ENCODE data around the gene CD58.

The CD58 gene

DNA sequence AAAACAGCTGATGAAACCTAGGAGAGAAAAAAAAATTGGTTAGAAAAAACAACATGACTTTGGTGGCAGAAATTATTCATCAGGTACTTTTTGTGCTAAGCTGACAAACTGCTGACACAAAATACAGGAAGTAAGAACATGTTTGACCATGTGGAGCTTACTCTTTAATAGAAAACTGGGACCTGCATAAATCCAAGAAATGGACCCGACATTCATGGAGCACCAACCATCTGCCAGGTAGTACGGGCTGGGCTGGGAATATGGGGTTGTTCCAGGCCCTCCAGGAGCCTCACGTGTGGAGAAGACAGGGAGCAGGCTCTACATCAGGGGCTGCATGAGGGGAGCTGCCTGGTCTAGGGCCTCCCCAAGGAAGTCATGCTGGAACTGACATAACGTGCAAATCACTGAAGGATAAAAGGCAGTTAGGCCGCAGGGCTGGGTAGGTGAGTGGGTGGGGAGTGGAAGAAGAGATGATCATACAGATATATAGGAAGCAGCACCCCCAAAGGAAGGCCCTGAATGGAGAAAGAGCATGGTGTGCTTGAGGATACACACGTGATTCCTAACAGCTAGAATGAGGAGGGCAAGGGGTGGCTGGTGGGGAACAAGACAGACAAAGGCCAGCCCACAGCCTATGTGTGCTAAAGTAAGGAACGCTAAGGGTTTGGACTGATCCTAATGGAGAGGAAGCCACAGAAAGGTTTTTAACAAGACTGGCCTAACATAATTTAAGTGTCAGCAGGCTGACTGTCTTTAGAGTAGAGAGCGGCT, 26.1 kb downstream of the CD58 start:
- no peak for DNase-seq (ENCODE audit: low spot score)

- DNase-seq (ENCODE audit: low spot score), result no peak
These were observed 30.7 kb downstream of the CD58 start for GRCh38 chr1:116540088-116540487.

DNA sequence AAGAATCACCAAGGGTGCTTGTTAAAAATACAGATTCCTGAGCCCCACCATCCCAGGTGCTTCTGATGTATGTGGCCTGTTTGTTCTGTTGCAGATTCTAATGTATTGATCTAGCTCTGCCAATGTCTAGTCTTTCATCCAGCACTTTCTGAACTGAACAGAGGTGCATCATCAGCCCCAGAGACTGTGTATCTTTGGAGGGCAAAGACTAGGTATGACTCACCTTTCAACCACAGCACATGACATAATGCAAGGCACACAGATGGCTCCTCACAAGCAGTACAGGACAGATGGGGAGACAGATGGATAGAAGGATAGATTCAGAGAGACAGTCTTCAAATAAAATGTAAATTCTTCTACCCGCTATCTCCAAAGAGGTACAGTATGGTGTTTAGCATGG, 32.3 kb downstream of the CD58 start:
- DNase-seq (ENCODE audit: low spot score), result no peak

DNA sequence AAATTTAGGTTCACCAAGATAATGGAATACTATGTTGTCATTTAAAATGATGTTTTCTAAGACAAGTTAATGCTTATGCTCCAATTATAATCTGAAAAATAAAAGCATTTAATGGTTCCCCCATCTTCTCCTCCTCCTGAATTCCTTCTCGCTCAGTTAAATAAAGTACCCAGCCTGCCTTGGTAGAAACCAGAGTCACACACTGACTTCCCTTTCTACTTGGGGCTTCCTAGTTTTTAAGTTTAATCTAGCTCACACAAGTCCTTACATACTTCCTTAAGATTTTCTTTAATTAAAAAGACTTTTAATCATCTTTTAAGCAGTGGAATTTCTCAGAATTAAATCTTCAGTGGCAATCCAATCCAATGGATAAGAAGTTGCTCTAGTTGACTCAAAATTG, 32.9 kb downstream of the CD58 start:
- no peak for DNase-seq (ENCODE audit: low spot score)

DNA sequence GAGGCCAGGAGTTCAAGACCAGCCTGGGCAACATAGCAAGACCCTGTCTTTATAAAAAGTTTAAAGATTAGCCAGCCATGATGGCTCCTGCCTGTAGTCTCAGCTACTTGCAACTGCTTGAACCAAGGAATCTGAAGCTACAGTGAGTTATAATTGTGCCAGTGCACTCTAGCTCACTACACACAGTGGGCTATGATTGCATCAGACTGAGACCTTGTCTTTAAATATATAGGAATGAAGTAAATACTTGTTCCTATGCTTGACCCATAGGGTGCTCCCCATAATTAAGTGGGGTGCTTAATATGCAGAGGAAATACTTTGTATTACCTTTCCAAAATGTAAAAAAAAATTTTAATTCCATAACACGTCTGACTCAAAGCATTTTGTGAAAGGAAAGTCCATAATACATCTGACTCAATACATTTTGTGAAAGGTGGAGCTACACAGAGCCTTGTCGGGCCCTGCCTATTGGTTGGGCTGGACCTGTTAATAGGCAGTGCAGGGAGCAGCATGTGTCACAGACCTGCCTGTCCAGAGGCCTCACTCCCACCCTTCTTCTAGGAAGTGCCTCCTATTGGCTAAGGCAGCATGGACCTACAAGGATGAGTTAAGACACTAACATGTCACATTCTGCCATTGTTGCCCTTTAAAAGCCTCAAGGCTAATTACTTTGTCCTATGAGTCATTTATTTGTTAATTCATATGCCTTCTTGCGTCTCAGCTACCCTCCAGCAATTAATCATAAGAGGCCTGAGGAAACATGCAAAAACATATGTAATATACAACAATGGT, 33.6 kb downstream of the CD58 start:
- DNase-seq (ENCODE audit: low spot score), result no peak

GRCh38 chr1:116534014-116534739, 36.6 kb downstream of the CD58 start:
- DNase-seq (ENCODE audit: low spot score), result no peak

DNA sequence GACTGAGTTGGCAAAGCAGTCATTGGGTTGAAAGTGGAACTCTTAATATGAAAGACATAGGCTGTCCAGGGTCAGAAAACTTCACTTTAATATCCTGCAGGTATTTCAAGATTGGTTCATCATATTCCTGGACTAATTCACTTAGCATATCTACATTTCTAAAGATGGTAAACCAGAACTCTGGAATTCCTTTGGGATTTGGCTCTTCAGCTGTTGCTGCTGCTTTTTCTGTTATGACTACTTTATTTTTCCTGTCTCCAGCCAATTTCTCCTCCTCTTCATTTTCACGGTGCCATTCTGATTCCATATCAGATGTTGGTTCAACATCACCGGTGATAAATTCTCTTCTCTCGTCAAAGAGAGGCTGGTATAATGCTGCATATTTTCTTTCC, 37.4 kb downstream of the CD58 start:
- DNase-seq (ENCODE audit: low spot score), result no peak

GRCh38 chr1:116532671-116533428, 38.0 kb downstream of the CD58 start:
- no peak for DNase-seq (ENCODE audit: low spot score)

- DNase-seq (ENCODE audit: low spot score), result no peak
These were observed 38.9 kb downstream of the CD58 start for GRCh38 chr1:116531917-116532316.

- no peak for DNase-seq (ENCODE audit: low spot score)
These were observed 41.1 kb downstream of the CD58 start for GRCh38 chr1:116529681-116530080.

DNA sequence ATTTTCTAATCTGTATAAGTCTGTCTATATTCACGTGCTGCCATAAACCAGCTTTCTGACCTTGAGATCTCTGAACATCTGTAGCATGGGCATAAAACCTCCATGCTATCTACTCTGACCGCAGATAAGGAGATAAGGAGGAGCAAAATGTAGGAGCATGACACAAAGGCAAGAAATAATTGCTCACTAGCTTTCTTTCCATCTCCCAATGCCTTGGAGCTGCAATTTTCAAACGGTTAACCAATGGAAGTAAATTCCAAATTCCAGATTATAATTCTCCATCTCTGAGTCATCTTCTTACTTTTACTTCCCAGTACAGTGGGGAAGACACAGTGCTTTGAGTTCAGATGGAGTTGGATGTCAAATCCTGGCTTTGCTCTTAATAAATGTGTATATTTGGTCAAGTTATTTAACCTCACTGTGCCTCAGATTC, 41.6 kb downstream of the CD58 start:
- no peak for DNase-seq (ENCODE audit: low spot score)

GRCh38 chr1:116528329-116529083, 42.3 kb downstream of the CD58 start:
- DNase-seq (ENCODE audit: low spot score), result no peak

DNA sequence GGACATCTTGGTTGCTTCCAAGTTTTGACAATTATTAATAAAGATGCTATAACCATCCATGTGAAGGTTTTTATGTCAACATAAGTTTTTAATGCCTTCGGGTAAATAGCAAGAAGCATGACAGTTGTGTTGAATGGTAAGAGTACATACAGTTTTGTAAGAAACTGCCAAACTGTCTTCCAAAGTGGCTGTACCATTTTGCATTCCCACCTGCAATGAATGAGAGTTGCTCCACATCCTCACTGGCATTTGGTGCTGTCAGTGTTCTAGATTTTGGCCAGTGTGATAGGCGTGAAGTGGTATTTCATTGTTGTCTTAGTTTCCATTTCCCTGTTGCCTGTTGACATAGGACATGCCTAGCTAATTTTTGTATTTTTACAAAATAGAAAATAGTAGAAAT, 45.4 kb downstream of the CD58 start:
- DNase-seq (ENCODE audit: low spot score), result no peak

GRCh38 chr1:116521186-116521585, 49.6 kb downstream of the CD58 start:
- DNase-seq (ENCODE audit: low spot score), result no peak

GRCh38 chr1:116518400-116518799, 52.4 kb downstream of the CD58 start:
- no peak for DNase-seq (ENCODE audit: low spot score)

- no peak for DNase-seq (ENCODE audit: low spot score)
These were observed 54.2 kb downstream of the CD58 start for GRCh38 chr1:116516631-116517030.

- no peak for DNase-seq (ENCODE audit: low spot score)
These were observed 55.1 kb downstream of the CD58 start for GRCh38 chr1:116515702-116516101.

- no peak for DNase-seq (ENCODE audit: low spot score)
These were observed 55.9 kb downstream of the CD58 start for GRCh38 chr1:116514708-116515525.

GRCh38 chr1:116513956-116514355, 56.9 kb downstream of the CD58 start:
- no peak for DNase-seq (ENCODE audit: low spot score)

DNA sequence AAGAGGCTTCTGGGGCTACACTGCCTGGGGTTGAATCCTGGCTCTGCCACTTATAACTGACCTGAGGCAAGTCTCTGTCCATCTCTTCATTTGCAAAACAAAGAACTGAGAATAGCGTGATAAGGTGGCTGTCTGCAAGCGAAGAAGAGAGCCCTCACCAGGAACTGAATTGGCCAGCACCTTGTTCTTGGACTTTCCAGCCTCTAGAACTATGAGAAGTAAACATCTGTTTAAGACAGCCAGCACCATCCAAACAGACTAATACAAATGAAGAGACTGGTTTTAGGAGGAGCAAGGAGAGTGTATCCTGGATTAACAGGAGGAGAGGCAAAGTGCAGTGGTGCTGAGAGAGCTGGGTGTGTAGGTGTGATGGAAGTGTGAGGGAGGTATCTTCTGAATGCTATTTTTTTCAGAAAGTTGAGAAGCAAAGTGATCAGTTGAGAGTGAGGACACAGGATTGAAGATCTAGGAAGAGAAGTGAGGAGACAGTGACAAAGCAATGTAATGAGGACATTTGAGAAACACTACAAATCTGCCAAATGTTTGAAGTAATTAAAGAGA, 59.3 kb downstream of the CD58 start:
- no peak for DNase-seq (ENCODE audit: low spot score)

All from cerebellar cortex (tissue), 1 donor.